ENCODE results near the gene LTN1. TPM values are rescaled to one million over a fixed set of nuclear protein-coding genes. Genes with fewer than 3 reads are reported as not detected.
A peak's percentile ranks its signal among the peaks of the same experiment; 100 is the strongest.

Gene LTN1
- total and polyA plus RNA-seq, 2 of the 13 experiments (the other 11 are each of a cell fraction or from before 2014, with no cell fraction given): 6.7 to 24.6 TPM

DNA sequence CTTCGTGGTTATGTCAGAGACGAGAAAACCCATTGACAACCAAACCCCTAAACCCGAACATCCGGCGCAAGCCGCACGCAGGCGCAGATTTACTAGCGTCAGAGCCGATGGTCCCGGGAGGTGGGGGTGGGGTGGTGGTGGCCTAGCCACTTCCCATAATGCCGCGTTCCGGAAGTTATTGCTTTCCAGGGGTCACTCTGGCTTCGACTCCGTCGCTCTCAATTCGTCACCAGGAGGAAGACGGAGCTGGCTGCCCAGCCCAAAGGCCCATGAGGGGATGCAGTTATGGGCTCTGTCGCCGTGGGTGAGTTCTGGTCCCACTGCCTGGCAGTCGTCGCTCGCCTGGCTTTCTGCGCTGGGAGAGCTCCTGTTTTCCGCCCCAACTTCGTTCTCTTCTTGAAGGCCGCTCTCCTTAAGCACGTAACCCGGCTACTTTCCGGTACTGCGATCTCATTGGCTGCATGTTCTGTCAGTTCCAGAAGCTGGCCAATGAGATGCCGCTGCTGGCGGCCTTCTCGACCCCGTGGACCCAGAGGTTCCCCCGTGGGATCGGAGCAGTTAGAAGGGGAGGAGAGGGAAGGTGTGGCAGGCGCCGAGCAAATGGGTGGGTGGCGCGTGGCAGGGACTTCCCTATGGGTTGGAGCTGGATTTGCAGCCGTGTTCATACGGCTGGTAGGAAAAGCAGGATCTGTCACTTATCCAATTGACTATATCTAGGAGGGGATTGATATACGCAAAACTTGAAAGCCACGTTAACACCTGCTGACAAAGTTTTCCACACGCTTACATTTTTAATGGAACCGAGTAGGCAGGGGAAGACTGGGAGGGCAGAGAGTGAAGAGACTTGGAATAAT is 32.0 kb upstream of the LTN1 start, which contains the start of gene USP16 (continued):
- TF ChIP-seq, protein P1, sequence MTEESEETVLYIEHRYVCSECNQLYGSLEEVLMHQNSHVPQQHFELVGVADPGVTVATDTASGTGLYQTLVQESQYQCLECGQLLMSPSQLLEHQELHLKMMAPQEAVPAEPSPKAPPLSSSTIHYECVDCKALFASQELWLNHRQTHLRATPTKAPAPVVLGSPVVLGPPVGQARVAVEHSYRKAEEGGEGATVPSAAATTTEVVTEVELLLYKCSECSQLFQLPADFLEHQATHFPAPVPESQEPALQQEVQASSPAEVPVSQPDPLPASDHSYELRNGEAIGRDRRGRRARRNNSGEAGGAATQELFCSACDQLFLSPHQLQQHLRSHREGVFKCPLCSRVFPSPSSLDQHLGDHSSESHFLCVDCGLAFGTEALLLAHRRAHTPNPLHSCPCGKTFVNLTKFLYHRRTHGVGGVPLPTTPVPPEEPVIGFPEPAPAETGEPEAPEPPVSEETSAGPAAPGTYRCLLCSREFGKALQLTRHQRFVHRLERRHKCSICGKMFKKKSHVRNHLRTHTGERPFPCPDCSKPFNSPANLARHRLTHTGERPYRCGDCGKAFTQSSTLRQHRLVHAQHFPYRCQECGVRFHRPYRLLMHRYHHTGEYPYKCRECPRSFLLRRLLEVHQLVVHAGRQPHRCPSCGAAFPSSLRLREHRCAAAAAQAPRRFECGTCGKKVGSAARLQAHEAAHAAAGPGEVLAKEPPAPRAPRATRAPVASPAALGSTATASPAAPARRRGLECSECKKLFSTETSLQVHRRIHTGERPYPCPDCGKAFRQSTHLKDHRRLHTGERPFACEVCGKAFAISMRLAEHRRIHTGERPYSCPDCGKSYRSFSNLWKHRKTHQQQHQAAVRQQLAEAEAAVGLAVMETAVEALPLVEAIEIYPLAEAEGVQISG (CRISPR knock-in tag; IDR thresholded peaks at IDR 0.05): peak; percentile 98
- TF ChIP-seq ZNF143 (CRISPR knock-in tag; IDR thresholded peaks at IDR 0.05) (peak; percentile 91), FOXA3 (CRISPR knock-in tag; IDR thresholded peaks at IDR 0.05) (peak; percentile 8; the same call in 1 of the 2 replicates), NR3C1 (CRISPR knock-in tag; IDR thresholded peaks at IDR 0.05) (no peak), GLI4 (CRISPR knock-in tag; IDR thresholded peaks at IDR 0.05; ENCODE audit: borderline replicate concordance) (no peak), RCOR2 (CRISPR knock-in tag; IDR thresholded peaks at IDR 0.05) (no peak), TBX2 (CRISPR knock-in tag; IDR thresholded peaks at IDR 0.05; ENCODE audit: borderline replicate concordance) (peak; percentile 60; the same call in 1 of the 2 replicates), TFE3 (CRISPR knock-in tag; IDR thresholded peaks at IDR 0.05) (0 out of 2 replicates have a peak, but pooled peaks have one; percentile 14), ZNF570 (CRISPR knock-in tag; IDR thresholded peaks at IDR 0.05; ENCODE audit: borderline replicate concordance) (no peak), SMAD9 (CRISPR knock-in tag; IDR thresholded peaks at IDR 0.05) (no peak), ZNF790 (CRISPR knock-in tag; IDR thresholded peaks at IDR 0.05; ENCODE audit: borderline replicate concordance) (no peak), MTF1 (CRISPR knock-in tag; IDR thresholded peaks at IDR 0.05) (no peak), AGO2 (optimal IDR thresholded peaks at IDR 0.05; ENCODE audit: low read depth, low read length) (peak; percentile 48), SATB2 (CRISPR knock-in tag; IDR thresholded peaks at IDR 0.05) (peak; percentile 77; the same call in 1 of the 2 replicates), KDM5A (IDR thresholded peaks at IDR 0.05; ENCODE audit: borderline replicate concordance, low read length) (peak; percentile 93), JARID2 (CRISPR knock-in tag; IDR thresholded peaks at IDR 0.05; ENCODE audit: insufficient replicate concordance) (no peak), SKI (IDR thresholded peaks at IDR 0.05; ENCODE audit: partially characterized antibody) (no peak)
- TF ChIP-seq, protein P2, sequence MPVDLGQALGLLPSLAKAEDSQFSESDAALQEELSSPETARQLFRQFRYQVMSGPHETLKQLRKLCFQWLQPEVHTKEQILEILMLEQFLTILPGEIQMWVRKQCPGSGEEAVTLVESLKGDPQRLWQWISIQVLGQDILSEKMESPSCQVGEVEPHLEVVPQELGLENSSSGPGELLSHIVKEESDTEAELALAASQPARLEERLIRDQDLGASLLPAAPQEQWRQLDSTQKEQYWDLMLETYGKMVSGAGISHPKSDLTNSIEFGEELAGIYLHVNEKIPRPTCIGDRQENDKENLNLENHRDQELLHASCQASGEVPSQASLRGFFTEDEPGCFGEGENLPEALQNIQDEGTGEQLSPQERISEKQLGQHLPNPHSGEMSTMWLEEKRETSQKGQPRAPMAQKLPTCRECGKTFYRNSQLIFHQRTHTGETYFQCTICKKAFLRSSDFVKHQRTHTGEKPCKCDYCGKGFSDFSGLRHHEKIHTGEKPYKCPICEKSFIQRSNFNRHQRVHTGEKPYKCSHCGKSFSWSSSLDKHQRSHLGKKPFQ (CRISPR knock-in tag; IDR thresholded peaks at IDR 0.05; ENCODE audit: insufficient replicate concordance): no peak
- TF ChIP-seq, protein P3, sequence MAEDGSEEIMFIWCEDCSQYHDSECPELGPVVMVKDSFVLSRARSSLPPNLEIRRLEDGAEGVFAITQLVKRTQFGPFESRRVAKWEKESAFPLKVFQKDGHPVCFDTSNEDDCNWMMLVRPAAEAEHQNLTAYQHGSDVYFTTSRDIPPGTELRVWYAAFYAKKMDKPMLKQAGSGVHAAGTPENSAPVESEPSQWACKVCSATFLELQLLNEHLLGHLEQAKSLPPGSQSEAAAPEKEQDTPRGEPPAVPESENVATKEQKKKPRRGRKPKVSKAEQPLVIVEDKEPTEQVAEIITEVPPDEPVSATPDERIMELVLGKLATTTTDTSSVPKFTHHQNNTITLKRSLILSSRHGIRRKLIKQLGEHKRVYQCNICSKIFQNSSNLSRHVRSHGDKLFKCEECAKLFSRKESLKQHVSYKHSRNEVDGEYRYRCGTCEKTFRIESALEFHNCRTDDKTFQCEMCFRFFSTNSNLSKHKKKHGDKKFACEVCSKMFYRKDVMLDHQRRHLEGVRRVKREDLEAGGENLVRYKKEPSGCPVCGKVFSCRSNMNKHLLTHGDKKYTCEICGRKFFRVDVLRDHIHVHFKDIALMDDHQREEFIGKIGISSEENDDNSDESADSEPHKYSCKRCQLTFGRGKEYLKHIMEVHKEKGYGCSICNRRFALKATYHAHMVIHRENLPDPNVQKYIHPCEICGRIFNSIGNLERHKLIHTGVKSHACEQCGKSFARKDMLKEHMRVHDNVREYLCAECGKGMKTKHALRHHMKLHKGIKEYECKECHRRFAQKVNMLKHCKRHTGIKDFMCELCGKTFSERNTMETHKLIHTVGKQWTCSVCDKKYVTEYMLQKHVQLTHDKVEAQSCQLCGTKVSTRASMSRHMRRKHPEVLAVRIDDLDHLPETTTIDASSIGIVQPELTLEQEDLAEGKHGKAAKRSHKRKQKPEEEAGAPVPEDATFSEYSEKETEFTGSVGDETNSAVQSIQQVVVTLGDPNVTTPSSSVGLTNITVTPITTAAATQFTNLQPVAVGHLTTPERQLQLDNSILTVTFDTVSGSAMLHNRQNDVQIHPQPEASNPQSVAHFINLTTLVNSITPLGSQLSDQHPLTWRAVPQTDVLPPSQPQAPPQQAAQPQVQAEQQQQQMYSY (CRISPR knock-in tag; IDR thresholded peaks at IDR 0.05): peak; percentile 86

Data from HepG2 (cell line).